DMS114 treated with DMSO at 0.1 percent for 48 hours (cell line): ENCODE results near the gene PROSER2.
"Not testable (repeated sequence)": the region's sequence is repeated elsewhere in the genome, so short reads cannot be mapped to it uniquely, and the experiment has no call there.

ENCODE experiments used
- DNase-seq: peaks from one replicate; lab custom pipeline; 2025; ENCODE audit not compliant: unreplicated experiment; lab: John Stamatoyannopoulos, UW

PROSER2 gene

DNA sequence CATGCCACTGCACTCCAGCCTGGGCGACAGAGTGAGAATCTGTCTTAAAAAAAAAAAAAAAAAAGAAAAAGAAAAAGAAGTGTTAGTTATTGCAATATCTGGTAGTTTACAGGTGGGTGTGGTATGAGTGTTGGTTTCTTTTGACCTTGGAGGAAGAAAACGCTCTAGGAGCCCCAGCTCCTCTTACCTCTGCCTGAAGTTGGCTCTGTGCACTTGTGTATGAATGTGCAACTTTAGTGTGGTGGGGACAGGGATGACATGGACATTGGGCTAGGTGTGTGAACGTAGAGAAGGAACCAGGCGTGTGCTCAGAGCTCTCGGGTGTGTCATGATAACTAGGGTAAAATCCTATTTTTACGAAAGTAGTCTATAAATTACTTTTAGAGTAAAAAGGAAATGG, 11.9 kb downstream of the PROSER2 start:
- DNase-seq: no peak

GRCh38 chr10:11835704-11836103, 12.5 kb downstream of the PROSER2 start:
- DNase-seq: no peak

GRCh38 chr10:11837372-11838161, 14.4 kb downstream of the PROSER2 start:
- DNase-seq: no peak

- no peak for DNase-seq
Observed at GRCh38 chr10:11838298-11838852, 15.2 kb downstream of the PROSER2 start.

- DNase-seq: no peak
Observed at GRCh38 chr10:11841375-11841774, 18.2 kb downstream of the PROSER2 start.

GRCh38 chr10:11842411-11842810, 19.3 kb downstream of the PROSER2 start:
- DNase-seq: no peak

DNA sequence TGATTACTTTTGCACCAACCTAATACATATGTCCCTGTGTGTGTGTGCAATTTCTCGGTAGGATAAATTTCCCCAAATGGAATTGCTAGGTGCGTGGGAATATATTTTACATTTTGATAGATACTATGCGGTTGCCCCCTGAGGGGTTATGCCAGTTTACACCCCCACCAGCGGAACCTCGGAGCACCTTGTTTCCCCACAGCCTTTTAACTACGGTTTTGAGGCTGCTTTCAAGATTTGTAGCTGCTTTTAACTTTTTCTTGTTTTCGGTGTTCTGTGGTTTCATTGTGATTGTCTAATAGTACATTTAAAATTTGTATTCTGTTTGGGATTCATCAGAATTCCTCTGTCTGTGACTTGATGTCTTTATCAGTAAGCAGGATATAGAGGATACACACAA, 22.0 kb downstream of the PROSER2 start:
- DNase-seq: no peak

GRCh38 chr10:11846542-11846941, 23.4 kb downstream of the PROSER2 start:
- DNase-seq: no peak

DNA sequence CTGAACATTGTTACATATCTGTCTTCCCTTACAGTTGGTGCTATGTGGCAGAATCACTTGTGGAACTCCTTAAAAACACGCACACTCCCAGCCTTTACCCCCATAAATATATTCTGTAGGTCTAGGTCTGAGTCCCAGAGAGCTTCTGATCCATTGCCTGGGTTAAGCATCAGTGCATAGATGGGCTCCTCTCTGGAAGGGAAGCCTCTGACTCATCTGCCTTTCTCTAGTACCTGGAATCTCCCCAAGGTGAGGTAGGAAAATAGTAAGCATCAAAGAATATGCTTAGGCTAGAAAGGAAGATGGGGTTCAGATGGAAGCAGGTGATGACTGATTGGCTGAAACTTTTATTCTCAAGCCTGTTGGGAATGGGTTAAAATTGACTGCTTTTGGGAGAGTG, 26.1 kb downstream of the PROSER2 start:
- DNase-seq: no peak

DNA sequence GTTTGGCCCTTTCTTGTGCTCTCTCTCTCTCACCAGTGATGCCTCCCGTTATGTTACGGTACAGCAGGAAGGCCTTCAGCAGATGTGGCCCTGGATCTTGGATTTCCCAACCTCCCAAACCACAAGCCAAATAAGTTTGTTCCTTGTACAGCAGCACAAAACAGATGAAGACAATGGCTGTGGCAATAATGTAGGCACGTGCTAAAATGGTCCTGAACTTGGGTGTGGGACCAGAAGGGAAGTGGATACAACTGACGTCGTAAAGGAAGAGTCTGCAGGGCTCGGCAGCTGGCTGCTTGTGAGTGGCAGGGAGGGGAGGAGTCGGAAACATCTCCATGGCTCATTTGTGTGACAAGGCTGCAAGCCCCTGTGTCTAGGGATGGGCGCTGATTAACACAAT, 26.8 kb downstream of the PROSER2 start:
- no peak for DNase-seq

DNA sequence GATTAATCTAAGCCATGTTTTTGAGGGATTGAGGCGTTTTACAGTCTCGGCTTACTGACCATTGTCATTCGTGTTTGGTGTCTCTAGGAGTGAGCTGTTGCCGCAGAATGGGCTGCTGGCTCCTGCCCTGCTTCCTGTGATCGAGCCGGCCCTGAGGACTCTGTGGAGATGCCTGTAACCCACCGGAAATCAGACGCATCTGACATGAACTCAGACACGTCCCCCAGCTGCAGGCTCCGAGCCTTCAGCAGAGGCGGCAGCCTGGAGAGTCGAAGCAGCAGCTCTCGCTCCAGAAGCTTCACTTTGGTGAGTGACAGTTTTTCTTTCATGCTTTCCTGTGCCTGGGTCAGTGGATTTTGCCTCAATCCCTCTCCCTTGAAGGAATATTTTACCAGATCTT, 28.8 kb downstream of the PROSER2 start:
- DNase-seq: no peak

DNA sequence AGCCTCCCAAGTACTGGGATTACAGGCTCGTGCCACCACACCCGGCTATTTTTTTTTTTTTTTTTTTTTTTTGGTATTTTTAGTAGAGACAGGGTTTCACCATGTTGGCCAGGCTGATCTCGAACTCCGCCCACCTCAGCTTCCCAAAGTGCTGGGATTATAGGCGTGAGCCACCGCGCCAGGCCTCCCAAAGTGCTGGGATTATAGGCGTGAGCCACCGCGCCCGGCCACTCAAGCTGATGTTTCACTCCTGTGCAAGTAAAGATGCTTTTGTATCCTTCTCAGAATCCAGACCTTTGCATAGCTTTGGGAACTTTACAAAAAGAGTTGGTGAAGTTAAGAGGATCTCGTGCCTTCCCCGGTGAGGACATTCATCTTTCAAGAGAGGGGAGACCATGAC, 29.5 kb downstream of the PROSER2 start:
- DNase-seq: not testable (repeated sequence)

DNA sequence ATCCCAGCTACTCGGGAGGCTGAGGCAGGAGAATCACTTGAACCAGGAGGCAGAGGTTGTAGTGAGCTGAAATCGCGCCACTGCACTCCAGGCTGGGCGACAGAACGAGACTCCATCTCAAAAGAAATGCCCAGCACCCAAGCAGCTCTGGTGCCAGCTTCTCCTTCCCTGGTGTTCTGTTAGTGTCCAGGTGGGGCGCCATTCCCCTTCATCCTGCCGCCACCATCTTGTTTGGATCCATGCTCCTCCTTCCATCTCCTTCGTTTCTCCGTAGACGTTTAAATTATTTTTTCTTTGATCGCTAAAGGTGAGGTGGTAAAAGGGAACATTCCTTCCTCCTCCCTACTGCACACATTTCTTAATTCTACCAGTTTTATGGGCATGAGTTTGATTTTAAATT, 30.3 kb downstream of the PROSER2 start:
- DNase-seq: no peak

GRCh38 chr10:11854301-11854700, 31.1 kb downstream of the PROSER2 start:
- no peak for DNase-seq

DNA sequence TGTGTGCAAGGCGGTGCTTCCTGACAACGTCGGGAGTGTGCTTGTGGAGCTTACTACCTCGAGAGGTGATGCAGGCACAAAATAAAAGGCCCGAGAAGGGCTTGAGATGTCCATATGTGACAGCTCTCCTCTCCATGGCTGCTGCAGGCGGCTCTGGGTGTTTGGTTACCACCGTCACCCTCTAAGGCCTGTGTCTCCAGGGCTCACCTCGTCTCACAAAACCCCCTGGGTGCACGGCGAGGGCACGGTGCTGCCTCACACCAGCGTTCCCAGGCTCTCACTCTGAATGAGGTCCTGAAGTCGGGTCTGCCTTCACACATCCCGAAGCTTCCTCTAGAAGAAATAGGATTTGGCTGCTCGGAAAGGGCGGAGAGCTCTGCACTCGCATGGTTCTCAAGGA, 32.9 kb downstream of the PROSER2 start:
- no peak for DNase-seq

GRCh38 chr10:11856678-11857077, 33.5 kb downstream of the PROSER2 start:
- no peak for DNase-seq

DNA sequence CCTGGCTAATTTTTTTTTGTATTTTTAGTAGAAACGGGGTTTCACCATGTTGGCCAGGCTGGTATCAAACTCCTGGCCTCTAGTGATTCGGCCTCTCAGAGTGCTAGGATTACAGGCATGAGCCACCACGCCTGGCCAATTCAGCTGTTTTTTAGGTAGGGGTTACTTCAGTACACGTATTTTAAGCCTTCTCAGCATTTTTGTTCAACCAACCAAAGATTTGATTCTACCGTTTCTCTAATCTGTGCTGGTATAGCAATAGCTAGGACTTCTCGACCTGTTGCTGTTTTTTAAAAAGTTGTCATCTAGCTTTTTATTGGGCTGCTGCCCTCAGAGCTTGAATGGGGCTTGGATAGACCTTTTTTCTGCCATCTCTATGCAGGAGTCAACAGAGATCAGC, 34.9 kb downstream of the PROSER2 start:
- DNase-seq: no peak

DNA sequence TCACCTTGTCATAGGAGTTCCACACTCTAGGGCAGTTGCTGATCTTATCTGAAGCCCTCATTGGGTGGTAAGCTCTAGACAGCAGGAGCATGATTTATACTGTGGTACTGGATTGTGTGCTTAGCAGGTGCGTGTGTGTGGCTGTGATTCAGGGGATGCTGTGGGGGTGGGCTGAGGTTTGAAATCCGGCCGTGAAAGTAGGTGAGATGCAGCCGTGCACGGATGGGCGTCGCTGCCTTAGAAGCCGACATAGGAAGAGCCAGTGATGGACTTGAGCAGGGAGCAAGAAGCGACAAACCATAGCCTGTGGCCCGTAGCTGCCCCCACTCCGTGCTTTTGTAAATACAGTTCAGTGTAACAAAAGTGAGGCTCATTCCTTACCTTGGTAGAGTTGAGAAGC, 38.2 kb downstream of the PROSER2 start:
- no peak for DNase-seq

DNA sequence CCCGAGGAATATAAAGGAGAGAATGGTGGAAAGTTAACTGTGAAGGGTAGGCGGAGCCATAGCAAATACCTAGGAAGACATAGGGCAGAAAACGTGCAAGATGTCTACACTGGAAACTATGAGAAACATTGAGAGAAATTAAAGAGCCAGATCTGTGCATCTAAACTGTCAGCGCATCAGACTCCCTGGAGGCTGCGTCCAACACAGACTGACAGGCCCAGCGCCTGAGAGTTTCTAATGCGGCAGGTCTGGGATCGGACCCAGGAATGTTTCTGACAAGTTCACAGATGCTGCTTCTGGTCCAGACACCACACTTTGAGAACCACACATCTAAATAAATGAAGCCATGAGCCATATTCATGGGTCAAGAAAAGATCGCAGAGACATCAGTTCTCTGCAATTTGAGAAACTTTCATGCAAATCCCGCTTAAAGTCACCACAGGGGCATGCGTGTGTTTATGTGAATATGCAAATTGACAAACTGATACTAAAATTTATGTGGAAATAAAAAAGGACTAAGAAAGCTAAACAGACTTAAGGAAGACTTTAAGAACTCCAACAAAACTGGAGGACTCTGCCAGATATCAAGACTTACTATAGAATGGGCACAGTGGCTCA, 38.8 kb downstream of the PROSER2 start:
- no peak for DNase-seq

- DNase-seq: no peak
Observed at GRCh38 chr10:11863353-11864109, 40.4 kb downstream of the PROSER2 start.

- DNase-seq: no peak
Observed at GRCh38 chr10:11864727-11865126, 41.6 kb downstream of the PROSER2 start.

GRCh38 chr10:11865561-11865960, 42.4 kb downstream of the PROSER2 start:
- no peak for DNase-seq
